GM13976 (cell line): ENCODE measurements around the gene TMCO4.

ENCODE experiments used
- DNase-seq: peaks from one replicate; pipeline ENCODE4 v3.0.0; 2012; ENCODE audit warnings: low spot score
- CTCF ChIP-seq: IDR thresholded peaks from 2 replicates; pipeline ENCODE4 v1.5.1; 2012; ENCODE audit warnings: borderline replicate concordance, mild to moderate bottlenecking; ENCODE audit not compliant: insufficient read depth; ENCODE audit errors: extremely low read depth, missing control alignments, control extremely low read depth
- in situ Hi-C: fragments of 300-500 bp; cut with MboI; formaldehyde crosslinking; loops from one replicate; pipeline ENCODE4 v1.12.0; 2022; ENCODE audit warnings: low sequenced_read_pairs, mixed read lengths, inconsistent platforms; ENCODE audit not compliant: unreplicated experiment

The TMCO4 gene

GRCh38 chr1:19650416-19651140 lies 149.1 kb downstream of the TMCO4 start:
- DNase-seq: no peak
- in situ Hi-C loops: loop anchor here (10.0 kb wide), 1 partner anchor 316 kb away; no protein-coding TSS in a partner anchor
- TF ChIP-seq CTCF: no peak

- in situ Hi-C loops: no loop called here
- TF ChIP-seq CTCF: no peak
- DNase-seq: no peak
Observed at GRCh38 chr1:19648689-19649088, 151.0 kb downstream of the TMCO4 start.

- TF ChIP-seq CTCF: no peak
- in situ Hi-C loops: no loop called here
- DNase-seq: no peak
Observed at GRCh38 chr1:19648239-19648638, 151.5 kb downstream of the TMCO4 start.

- TF ChIP-seq CTCF: no peak
- in situ Hi-C loops: no loop called here
- DNase-seq: no peak
Observed at GRCh38 chr1:19647643-19648042, 152.1 kb downstream of the TMCO4 start.

- in situ Hi-C loops: no loop called here
- DNase-seq: no peak
- TF ChIP-seq CTCF: no peak
Observed at GRCh38 chr1:19646377-19647319, 153.1 kb downstream of the TMCO4 start.

- in situ Hi-C loops: no loop called here
- DNase-seq: no peak
- no peak for TF ChIP-seq CTCF
Observed at GRCh38 chr1:19645411-19646251, 154.1 kb downstream of the TMCO4 start.
